NB4 (cell line): ENCODE results near the gene NACC2.
A peak's percentile ranks its signal among the peaks of the same experiment; 100 is the strongest.

Experiments used
- MYC ChIP-seq: IDR thresholded peaks from 2 replicates; pipeline ENCODE4 v1.6.1; 2011; ENCODE audit warnings: low read depth, low read length
- TF ChIP-seq, protein P1 (sequence below): IDR thresholded peaks from one replicate; pipeline ENCODE4 v1.5.1; 2012; ENCODE audit warnings: low read depth, low read length

DNA sequence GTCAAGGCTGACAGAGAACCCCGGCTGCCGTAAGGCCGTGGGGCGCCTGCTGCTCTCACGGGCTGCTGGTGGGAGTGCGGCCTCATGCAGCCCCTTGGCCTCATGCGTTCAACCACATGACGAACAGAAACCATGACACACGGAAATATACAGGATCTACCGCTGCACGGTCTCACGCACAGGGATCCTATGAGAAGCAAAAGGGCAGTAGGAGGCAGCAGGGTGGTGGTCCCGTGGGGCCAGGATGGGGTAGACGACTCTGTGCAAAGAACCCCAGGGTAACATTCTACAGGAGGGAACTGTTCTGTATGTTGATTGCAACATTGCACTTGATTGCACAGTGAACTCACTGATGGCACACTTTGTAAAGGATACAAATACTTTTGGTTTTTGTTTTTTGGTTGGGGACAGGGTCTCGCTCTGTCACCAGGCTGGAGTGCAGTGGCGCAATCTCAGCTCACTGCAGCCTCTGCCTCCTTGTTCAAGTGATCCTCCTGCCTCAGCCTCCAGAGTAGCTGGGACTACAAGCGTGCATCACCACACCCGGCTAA, 51.6 kb downstream of the NACC2 start:
- TF ChIP-seq, protein P1, sequence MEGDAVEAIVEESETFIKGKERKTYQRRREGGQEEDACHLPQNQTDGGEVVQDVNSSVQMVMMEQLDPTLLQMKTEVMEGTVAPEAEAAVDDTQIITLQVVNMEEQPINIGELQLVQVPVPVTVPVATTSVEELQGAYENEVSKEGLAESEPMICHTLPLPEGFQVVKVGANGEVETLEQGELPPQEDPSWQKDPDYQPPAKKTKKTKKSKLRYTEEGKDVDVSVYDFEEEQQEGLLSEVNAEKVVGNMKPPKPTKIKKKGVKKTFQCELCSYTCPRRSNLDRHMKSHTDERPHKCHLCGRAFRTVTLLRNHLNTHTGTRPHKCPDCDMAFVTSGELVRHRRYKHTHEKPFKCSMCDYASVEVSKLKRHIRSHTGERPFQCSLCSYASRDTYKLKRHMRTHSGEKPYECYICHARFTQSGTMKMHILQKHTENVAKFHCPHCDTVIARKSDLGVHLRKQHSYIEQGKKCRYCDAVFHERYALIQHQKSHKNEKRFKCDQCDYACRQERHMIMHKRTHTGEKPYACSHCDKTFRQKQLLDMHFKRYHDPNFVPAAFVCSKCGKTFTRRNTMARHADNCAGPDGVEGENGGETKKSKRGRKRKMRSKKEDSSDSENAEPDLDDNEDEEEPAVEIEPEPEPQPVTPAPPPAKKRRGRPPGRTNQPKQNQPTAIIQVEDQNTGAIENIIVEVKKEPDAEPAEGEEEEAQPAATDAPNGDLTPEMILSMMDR = no peak
- TF ChIP-seq MYC = peak; percentile 93
